ENCODE results near the gene PIP5K1B. TPM values are rescaled to one million over a fixed set of nuclear protein-coding genes. Genes with fewer than 3 reads are reported as not detected.

The PIP5K1B gene
- total and polyA plus RNA-seq, 10 of the 15 experiments (the other 5 are each of a cell fraction or from before 2014, with no cell fraction given) = 6.8 to 16.3 (median 10.6) TPM

DNA sequence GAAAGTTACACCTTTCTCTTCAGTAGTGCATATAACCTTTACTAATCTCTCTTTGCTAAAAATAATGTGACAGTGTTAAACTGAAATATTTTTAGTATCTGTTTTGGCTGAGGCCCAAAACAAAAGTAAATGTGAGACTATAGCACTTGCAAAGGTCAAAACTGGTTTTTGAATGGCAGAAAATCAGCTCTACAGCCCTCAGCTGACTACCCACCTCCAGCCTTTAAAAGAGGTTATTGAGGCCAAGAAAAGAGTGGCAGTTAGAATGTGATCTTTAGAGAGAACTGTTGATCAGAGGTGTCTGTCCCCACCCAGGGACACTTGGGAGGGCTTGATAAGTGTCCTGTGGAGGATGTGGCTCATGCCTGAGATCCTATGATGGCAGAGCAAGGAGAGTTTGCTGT is 278.0 kb downstream of the PIP5K1B start:
- RAD21 ChIA-PET (ENCODE audit: unreplicated experiment) = interaction anchor here (0.8 to 3.6 kb wide), 9 partner anchors 9 to 405 kb away, joined by 3 to 25 read pairs (median 5); no protein-coding TSS in a partner anchor
- no peak for FAIRE-seq
- TF ChIP-seq SUZ12 (IDR thresholded peaks at IDR 0.05; ENCODE audit: unreplicated experiment) (no peak), IKZF1 (conservative IDR thresholded peaks at IDR 0.05) (no peak; the same call in 1 of the 2 replicates), CBX3 (IDR thresholded peaks at IDR 0.05; ENCODE audit: borderline replicate concordance, low read depth) (no peak), SP1 (IDR thresholded peaks at IDR 0.05; ENCODE audit: low read depth, low read length) (no peak), KLF5 (IDR thresholded peaks at IDR 0.05; ENCODE audit: partially characterized antibody) (no peak), FOXM1 (IDR thresholded peaks at IDR 0.05; ENCODE audit: low read depth, low read length) (no peak), IKZF2 (IDR thresholded peaks at IDR 0.05) (no peak; a peak in 2 of 4 replicates), POLR2AphosphoS5 (IDR thresholded peaks at IDR 0.05; ENCODE audit: low read length) (no peak), PKNOX1 (IDR thresholded peaks at IDR 0.05) (peak; percentile 67; the same call in 1 of the 2 replicates), CEBPZ (IDR thresholded peaks at IDR 0.05; ENCODE audit: low read depth, low read length) (no peak), NBN (IDR thresholded peaks at IDR 0.05) (no peak), RAD51 (IDR thresholded peaks at IDR 0.05) (peak; percentile 41), ATF7 (IDR thresholded peaks at IDR 0.05; ENCODE audit: low read depth) (peak; percentile 59), GABPA (IDR thresholded peaks at IDR 0.05; ENCODE audit: low read depth) (no peak), ASH2L (IDR thresholded peaks at IDR 0.05; ENCODE audit: borderline replicate concordance, low read depth) (no peak), SMAD5 (IDR thresholded peaks at IDR 0.05; ENCODE audit: low read depth) (no peak), ZNF384 (IDR thresholded peaks at IDR 0.05; ENCODE audit: borderline replicate concordance, low read depth, low read length) (peak; percentile 24; the same call in 1 of the 2 replicates), NR2F1 (conservative IDR thresholded peaks at IDR 0.05) (peak; percentile 88)
- TF ChIP-seq, protein P1, sequence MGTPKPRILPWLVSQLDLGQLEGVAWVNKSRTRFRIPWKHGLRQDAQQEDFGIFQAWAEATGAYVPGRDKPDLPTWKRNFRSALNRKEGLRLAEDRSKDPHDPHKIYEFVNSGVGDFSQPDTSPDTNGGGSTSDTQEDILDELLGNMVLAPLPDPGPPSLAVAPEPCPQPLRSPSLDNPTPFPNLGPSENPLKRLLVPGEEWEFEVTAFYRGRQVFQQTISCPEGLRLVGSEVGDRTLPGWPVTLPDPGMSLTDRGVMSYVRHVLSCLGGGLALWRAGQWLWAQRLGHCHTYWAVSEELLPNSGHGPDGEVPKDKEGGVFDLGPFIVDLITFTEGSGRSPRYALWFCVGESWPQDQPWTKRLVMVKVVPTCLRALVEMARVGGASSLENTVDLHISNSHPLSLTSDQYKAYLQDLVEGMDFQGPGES (IDR thresholded peaks at IDR 0.05) = no peak
- TF ChIP-seq, protein P2, sequence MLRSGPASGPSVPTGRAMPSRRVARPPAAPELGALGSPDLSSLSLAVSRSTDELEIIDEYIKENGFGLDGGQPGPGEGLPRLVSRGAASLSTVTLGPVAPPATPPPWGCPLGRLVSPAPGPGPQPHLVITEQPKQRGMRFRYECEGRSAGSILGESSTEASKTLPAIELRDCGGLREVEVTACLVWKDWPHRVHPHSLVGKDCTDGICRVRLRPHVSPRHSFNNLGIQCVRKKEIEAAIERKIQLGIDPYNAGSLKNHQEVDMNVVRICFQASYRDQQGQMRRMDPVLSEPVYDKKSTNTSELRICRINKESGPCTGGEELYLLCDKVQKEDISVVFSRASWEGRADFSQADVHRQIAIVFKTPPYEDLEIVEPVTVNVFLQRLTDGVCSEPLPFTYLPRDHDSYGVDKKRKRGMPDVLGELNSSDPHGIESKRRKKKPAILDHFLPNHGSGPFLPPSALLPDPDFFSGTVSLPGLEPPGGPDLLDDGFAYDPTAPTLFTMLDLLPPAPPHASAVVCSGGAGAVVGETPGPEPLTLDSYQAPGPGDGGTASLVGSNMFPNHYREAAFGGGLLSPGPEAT (IDR thresholded peaks at IDR 0.05; ENCODE audit: low read depth) = peak; percentile 40; the same call in 1 of the 2 replicates

More for the DNA sequence above, 278.0 kb downstream of the PIP5K1B start:
- CTCF ChIA-PET = interaction anchor here (0.8 to 2.5 kb wide), 6 partner anchors 9 to 400 kb away, joined by 3 to 23 read pairs (median 6); no protein-coding TSS in a partner anchor
- BruUV-seq (replicated peaks) = no TSS peak
- H3K4me2 ChIP-seq (ENCODE audit: control insufficient read depth, insufficient read depth) = peak overlapping the region; percentile 58
- H3K27ac ChIP-seq (ENCODE audit: control insufficient read depth, insufficient read depth) = peak overlapping the region; percentile 70
- H3K79me2 ChIP-seq (ENCODE audit: control insufficient read depth, insufficient read depth, low read length) = no peaks in the 10 kb centered on the region
- peak overlapping the region; percentile 43 for H3K9ac ChIP-seq (ENCODE audit: control insufficient read depth, insufficient read depth, low read length)
- no peaks in the 10 kb centered on the region; a peak in 1 of 4 replicates for H3K36me3 ChIP-seq (ENCODE audit: control insufficient read depth in 2 of 2, insufficient read depth in 2 of 2, low read length in 1 of 2)
- H3K4me3 ChIP-seq = no peak overlapping the region
- ATAC-seq (peak; percentile 57), DNase-seq (ENCODE audit: low read depth, low spot score) (peak; percentile 64)
- POLR2A ChIA-PET = interaction anchor here (1.0 to 1.5 kb wide), 2 partner anchors 10 to 19 kb away, joined by 3 to 4 read pairs; no protein-coding TSS in a partner anchor
- in situ Hi-C loops (cut with MboI) (no loop called here), intact Hi-C loops (cut with micrococcal nuclease; ENCODE audit: unreplicated experiment) (no loop called here)
- H2AFZ ChIP-seq (ENCODE audit: control insufficient read depth, low read depth, low read length) = peak overlapping the region; percentile 46
- no peaks in the 10 kb centered on the region for H4K20me1 ChIP-seq (ENCODE audit: control insufficient read depth, insufficient read depth)
- no peaks in the 10 kb centered on the region for H3K27me3 ChIP-seq (replicated peaks in 1 of 2; ENCODE audit: control insufficient read depth in 2 of 2, insufficient read depth in 2 of 2, low read length in 1 of 2)
- H3K9me3 ChIP-seq (replicated peaks; ENCODE audit: control insufficient read depth, insufficient read depth, low read length) = no peaks in the 10 kb centered on the region
- H3K4me1 ChIP-seq (ENCODE audit: control insufficient read depth, insufficient read depth, low read length) = peaks cover 60% of the 10 kb centered on the region
- SMC1A ChIA-PET (ENCODE audit: uncharacterized antibody, unreplicated experiment) = interaction anchor here (1.0 to 12.2 kb wide), 11 partner anchors 9 to 297 kb away, joined by 3 to 160 read pairs (median 7); no protein-coding TSS in a partner anchor
